Breast epithelium (tissue), 4 donors: ENCODE data around the gene BBS9. TPM values are rescaled to one million over a fixed set of nuclear protein-coding genes. Genes with fewer than 3 reads are reported as not detected.

ENCODE experiments used
- DNase-seq, 2 donors: peaks; one replicate each; pipeline ENCODE4 v3.0.0-alpha.2; 2019; ENCODE audit warnings: low spot score in 2 of 2
- H3K27ac ChIP-seq, 2 donors: fragments of 200-600 bp; sonication (generic) in 1 of 2; one replicate each; pipeline ENCODE4 v1.5.1; 2016 to 2019; ENCODE audit warnings: mild to moderate bottlenecking in 1 of 2
- H3K27me3 ChIP-seq, 2 donors: fragments of 200-600 bp; sonication (generic) in 1 of 2; one replicate each; pipeline versions ENCODE4 v1.5.1 to v1.6.0; 2017 to 2019; ENCODE audit warnings: control low read depth in 1 of 2, mild to moderate bottlenecking in 1 of 2
- H3K36me3 ChIP-seq: fragments of 200-600 bp; one replicate; pipeline ENCODE4 v1.5.1; 2019
- H3K4me1 ChIP-seq, 2 donors: fragments of 200-600 bp; sonication (generic); one replicate each; pipeline ENCODE4 v1.5.1; 2016 to 2019; ENCODE audit warnings: control low read depth in 1 of 2
- H3K4me3 ChIP-seq, 3 donors: fragments of 200-600 bp; sonication (generic); 1 replicate in 2 of 3; 2 replicates in 1 of 3; pipeline ENCODE4 v1.5.1; 2016 to 2019; ENCODE audit warnings: mild to moderate bottlenecking in 3 of 3, moderate library complexity in 2 of 3
- H3K9me3 ChIP-seq, 2 donors: fragments of 200-600 bp; sonication (generic) in 1 of 2; one replicate each; pipeline ENCODE4 v1.5.1; 2016 to 2019; ENCODE audit warnings: control low read depth in 1 of 2
- POLR2A ChIP-seq: fragments of 450-650 bp; IDR thresholded peaks from one replicate; pipeline ENCODE4 v1.6.1; 2016; ENCODE audit warnings: antibody characterized with exemption, mild to moderate bottlenecking, moderate library complexity
- POLR2AphosphoS5 ChIP-seq, 3 donors: sonication (generic); formaldehyde crosslinking; IDR thresholded peaks; one replicate each; pipeline ENCODE4 v1.6.1; 2017; ENCODE audit warnings: antibody characterized with exemption in 3 of 3
- intact Hi-C: fragments of 100-400 bp; cut with DNase I; formaldehyde crosslinking; loops from one replicate; pipeline ENCODE4 v1.15.1; 2023; ENCODE audit warnings: low total_unique reads
- total RNA-seq, 3 donors: library from RNA; depleted of rRNA; stranded (reverse); fragments of >200 nt; gene quantifications; one replicate each; pipeline ENCODE4 v1.1.0, GENCODE V29; 2016
- TF ChIP-seq, protein P1 (sequence below), 3 donors: fragments of 450-650 bp; IDR thresholded peaks; one replicate each; pipeline ENCODE4 v1.5.1; 2016 to 2017; ENCODE audit warnings: antibody characterized with exemption in 3 of 3, mild to moderate bottlenecking in 3 of 3, moderate library complexity in 3 of 3

Gene BBS9
- total RNA-seq, 3 donors from 2014 or later: 27.4 to 49.5 (median 43.6) TPM

DNA sequence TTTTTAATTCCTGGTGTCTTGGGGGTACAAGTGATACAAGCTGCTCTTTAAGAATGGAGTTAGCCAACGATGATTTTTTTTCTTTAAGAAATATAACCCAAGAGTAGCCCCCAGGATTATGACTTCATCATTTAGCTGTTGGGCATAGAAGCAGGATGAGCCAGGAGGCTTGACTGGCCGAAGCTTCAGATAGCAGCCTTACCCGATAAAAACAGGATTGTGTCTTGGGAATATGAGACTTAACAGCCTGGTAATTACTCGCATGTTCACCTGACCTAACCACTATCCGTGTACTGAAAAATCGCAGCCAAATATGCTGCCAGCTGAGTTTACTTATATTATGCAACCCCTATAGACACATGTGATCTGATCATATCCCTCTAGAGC, 430.0 kb downstream of the BBS9 start:
- Histone ChIP-seq H3K27me3 (no peaks in the 10 kb centered on the region), H3K4me1 (no peaks in the 10 kb centered on the region), H3K27ac (no peak overlapping the region), H3K4me3 (no peak overlapping the region), H3K9me3 (no peaks in the 10 kb centered on the region), H3K36me3 (no peaks in the 10 kb centered on the region)
- intact Hi-C loops: no loop called here
- TF ChIP-seq, protein P1, sequence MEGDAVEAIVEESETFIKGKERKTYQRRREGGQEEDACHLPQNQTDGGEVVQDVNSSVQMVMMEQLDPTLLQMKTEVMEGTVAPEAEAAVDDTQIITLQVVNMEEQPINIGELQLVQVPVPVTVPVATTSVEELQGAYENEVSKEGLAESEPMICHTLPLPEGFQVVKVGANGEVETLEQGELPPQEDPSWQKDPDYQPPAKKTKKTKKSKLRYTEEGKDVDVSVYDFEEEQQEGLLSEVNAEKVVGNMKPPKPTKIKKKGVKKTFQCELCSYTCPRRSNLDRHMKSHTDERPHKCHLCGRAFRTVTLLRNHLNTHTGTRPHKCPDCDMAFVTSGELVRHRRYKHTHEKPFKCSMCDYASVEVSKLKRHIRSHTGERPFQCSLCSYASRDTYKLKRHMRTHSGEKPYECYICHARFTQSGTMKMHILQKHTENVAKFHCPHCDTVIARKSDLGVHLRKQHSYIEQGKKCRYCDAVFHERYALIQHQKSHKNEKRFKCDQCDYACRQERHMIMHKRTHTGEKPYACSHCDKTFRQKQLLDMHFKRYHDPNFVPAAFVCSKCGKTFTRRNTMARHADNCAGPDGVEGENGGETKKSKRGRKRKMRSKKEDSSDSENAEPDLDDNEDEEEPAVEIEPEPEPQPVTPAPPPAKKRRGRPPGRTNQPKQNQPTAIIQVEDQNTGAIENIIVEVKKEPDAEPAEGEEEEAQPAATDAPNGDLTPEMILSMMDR (IDR thresholded peaks at IDR 0.05): no peak
- no peak for TF ChIP-seq POLR2AphosphoS5 (IDR thresholded peaks at IDR 0.05)
- no peak for TF ChIP-seq POLR2A
- no peak for DNase-seq

DNA sequence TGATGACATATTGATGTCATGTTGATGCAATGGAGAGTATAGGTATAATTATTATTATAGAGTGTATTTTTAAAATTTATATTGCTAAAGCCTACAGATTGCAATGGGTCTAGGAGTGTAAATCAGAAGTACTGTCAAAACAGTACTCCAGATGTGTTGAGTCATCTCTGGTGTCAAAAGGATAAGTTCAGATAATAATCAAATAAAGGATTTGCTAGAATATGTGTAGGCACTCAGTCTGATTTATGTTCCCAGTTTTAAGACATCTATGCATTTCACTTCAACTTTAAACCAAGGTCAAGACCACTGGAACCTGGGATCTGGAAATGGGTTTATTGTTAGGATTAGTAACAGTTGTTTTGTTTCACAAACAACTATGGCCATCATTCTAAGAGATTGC, 433.6 kb downstream of the BBS9 start:
- intact Hi-C loops: no loop called here
- no peaks in the 10 kb centered on the region for H3K27me3 ChIP-seq
- no peak overlapping the region for H3K4me3 ChIP-seq
- H3K9me3 ChIP-seq: no peaks in the 10 kb centered on the region
- no peaks in the 10 kb centered on the region for H3K4me1 ChIP-seq
- TF ChIP-seq POLR2AphosphoS5 (IDR thresholded peaks at IDR 0.05): no peak
- no peak for TF ChIP-seq POLR2A
- TF ChIP-seq, protein P1 (IDR thresholded peaks at IDR 0.05): no peak
- H3K36me3 ChIP-seq: no peaks in the 10 kb centered on the region
- no peak for DNase-seq
- no peak overlapping the region for H3K27ac ChIP-seq

DNA sequence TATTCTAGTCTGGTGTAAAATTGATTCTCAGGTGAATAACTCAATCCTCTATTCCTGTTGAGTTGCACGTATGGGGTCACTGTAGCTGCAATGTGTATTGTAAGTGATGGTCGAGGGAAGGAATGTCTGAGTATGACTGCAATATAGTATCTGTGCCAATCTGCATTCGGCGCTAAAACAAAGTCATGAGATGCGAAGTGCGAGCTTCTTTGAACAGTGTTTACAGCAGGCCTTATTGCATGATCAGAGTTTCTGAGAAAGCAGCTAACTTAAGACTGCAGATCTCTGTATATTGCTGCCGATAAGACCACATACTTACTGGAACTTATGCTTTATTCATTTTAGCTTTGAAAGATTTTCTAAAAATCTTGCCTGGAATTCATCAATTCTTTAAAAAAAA, 434.3 kb downstream of the BBS9 start:
- no peak for TF ChIP-seq POLR2AphosphoS5 (IDR thresholded peaks at IDR 0.05)
- no peak for TF ChIP-seq POLR2A
- TF ChIP-seq, protein P1 (IDR thresholded peaks at IDR 0.05): no peak
- intact Hi-C loops: no loop called here
- Histone ChIP-seq H3K27me3 (no peaks in the 10 kb centered on the region), H3K4me3 (no peak overlapping the region), H3K27ac (no peak overlapping the region), H3K9me3 (no peaks in the 10 kb centered on the region), H3K36me3 (no peaks in the 10 kb centered on the region), H3K4me1 (no peaks in the 10 kb centered on the region)
- no peak for DNase-seq

DNA sequence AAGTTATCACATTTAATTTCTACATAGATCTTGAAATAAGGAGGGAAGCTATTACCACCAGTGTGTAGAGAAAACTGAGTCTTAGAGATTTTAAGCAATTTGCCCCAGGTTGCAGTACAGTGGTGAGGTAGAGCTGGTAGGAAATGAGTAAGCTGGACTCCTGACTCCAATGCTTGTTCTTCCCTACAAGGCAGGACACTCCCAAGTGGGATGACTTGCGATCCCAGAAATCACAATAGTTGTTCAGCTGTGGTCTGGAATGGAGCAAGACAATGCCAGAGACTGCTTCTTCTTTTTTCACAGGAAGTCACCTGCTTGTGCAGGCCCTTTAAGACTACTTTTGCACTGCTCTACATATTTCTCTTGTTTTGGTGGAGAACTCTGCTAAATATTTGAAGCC, 448.8 kb downstream of the BBS9 start:
- Histone ChIP-seq H3K27ac (no peak overlapping the region), H3K27me3 (no peaks in the 10 kb centered on the region), H3K9me3 (no peaks in the 10 kb centered on the region), H3K4me1 (no peaks in the 10 kb centered on the region), H3K36me3 (no peaks in the 10 kb centered on the region), H3K4me3 (no peak overlapping the region)
- TF ChIP-seq POLR2AphosphoS5 (IDR thresholded peaks at IDR 0.05) (no peak), POLR2A (no peak)
- TF ChIP-seq, protein P1 (IDR thresholded peaks at IDR 0.05): no peak
- DNase-seq: no peak
- intact Hi-C loops: no loop called here

DNA sequence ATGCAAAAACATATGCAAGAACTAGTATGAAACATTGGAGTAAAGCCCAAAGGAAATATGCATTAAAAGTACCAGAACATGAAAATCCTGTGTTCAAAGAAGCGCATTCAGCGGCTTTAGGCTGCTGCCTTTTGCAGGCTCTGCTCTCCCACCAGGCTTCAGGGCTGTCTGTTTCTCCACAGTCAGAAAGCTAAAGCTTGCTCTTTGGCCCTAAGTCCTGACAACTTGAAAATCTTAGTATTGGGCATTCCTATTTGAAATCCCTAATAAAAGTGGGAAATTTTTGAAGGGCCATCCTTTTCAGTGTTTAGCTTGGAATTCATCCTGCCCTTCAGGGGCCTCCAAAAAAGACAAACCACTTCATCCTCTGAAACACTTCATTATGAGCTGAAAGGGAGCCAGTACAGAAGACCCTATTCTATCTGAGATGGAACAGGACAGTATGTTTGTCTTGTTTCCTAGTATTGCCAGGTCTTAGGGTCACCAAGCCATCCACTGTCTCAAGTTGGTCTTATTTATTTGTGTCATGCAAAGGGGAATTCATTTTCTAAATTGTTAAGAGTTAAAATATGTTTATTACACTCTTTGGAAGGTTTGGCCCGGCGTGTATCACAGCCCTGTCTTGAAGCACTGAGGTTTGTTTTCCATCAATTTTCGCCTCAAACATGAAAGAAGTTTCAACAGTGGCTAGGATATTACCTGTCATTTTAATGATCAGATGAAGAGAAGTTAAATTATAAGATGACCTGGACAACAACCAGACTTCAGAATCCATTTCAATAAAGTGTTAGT, 449.7 kb downstream of the BBS9 start:
- intact Hi-C loops: no loop called here
- Histone ChIP-seq H3K27ac (no peak overlapping the region), H3K4me3 (no peak overlapping the region), H3K9me3 (no peaks in the 10 kb centered on the region), H3K4me1 (no peaks in the 10 kb centered on the region), H3K36me3 (no peaks in the 10 kb centered on the region), H3K27me3 (no peaks in the 10 kb centered on the region)
- no peak for DNase-seq
- TF ChIP-seq POLR2A: no peak
- TF ChIP-seq, protein P1 (IDR thresholded peaks at IDR 0.05): no peak
- TF ChIP-seq POLR2AphosphoS5 (IDR thresholded peaks at IDR 0.05): no peak
